Tibial nerve (tissue), 4 donors: ENCODE results near the gene OTUD7B. TPM values are rescaled to one million over a fixed set of nuclear protein-coding genes. Genes with fewer than 3 reads are reported as not detected.

ENCODE experiments used
- DNase-seq, 2 donors: peaks; one replicate each; pipeline ENCODE4 v3.0.0-alpha.2; 2019; ENCODE audit warnings: low spot score in 2 of 2
- H3K27ac ChIP-seq, 4 donors: fragments of 200-600 bp; sonication (generic) in 3 of 4; one replicate each; pipeline ENCODE4 v1.5.1; 2017 to 2019; ENCODE audit warnings: mild to moderate bottlenecking in 1 of 4
- H3K27me3 ChIP-seq, 2 donors: fragments of 200-600 bp; sonication (generic) in 1 of 2; one replicate each; pipeline versions ENCODE4 v1.5.1 to v1.6.0; 2017 to 2019
- H3K36me3 ChIP-seq, 3 donors: fragments of 200-600 bp; sonication (generic); one replicate each; pipeline ENCODE4 v1.5.1; 2018 to 2019
- H3K4me1 ChIP-seq, 4 donors: fragments of 200-600 bp; sonication (generic) in 3 of 4; one replicate each; pipeline ENCODE4 v1.5.1; 2017 to 2019
- H3K4me3 ChIP-seq, 4 donors: fragments of 200-600 bp; sonication (generic) in 3 of 4; one replicate each; pipeline ENCODE4 v1.5.1; 2017 to 2019; ENCODE audit warnings: mild to moderate bottlenecking in 1 of 4, moderate library complexity in 1 of 4
- H3K9me3 ChIP-seq, 4 donors: fragments of 200-600 bp; sonication (generic) in 3 of 4; one replicate each; pipeline ENCODE4 v1.5.1; 2017 to 2019
- CTCF ChIP-seq, 5 experiments: fragments of 200-600 bp in 3 of 5; fragments of 450-650 bp in 2 of 5; sonication (generic) in 3 of 5; IDR thresholded peaks; one replicate each; pipeline ENCODE4 v1.5.1; 2016 to 2019; ENCODE audit warnings: antibody characterized with exemption in 5 of 5, mild to moderate bottlenecking in 3 of 5, moderate library complexity in 2 of 5
- EP300 ChIP-seq, 2 donors: sonication (generic); formaldehyde crosslinking; IDR thresholded peaks; one replicate each; pipeline ENCODE4 v1.6.1; 2017; ENCODE audit warnings: antibody characterized with exemption in 2 of 2, mild to moderate bottlenecking in 1 of 2
- POLR2A ChIP-seq, 2 donors: fragments of 450-650 bp; IDR thresholded peaks; one replicate each; pipeline ENCODE4 v1.6.1; 2017; ENCODE audit warnings: antibody characterized with exemption in 2 of 2, mild to moderate bottlenecking in 2 of 2, moderate library complexity in 2 of 2
- WGBS, 2 donors: methylation state at CpG; one replicate each; pipeline ENCODE4 v1.1.5; 2018; 5-methylcytosine and 5-hydroxymethylcytosine counted together
- total RNA-seq, 4 donors: library from RNA; depleted of rRNA; stranded (reverse); fragments of >200 nt; gene quantifications; one replicate each; pipeline ENCODE4 v1.1.0, GENCODE V29; 2016

OTUD7B gene
- total RNA-seq, 4 donors from 2014 or later: 54.3 to 84.6 (median 80.1) TPM

DNA sequence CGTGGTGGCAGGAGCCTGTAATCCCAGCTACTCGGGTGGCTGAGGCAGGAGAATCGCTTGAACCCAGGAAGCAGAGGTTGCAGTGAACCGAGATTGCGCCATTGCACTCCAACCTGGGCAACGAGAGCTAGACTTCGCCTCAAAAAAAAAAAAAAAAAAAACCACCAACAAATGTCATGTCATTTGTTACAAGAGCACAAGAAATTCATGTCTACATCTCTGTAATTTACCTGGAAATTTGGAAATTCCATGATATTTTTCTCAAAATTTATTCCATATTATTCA, 40.5 kb upstream of the OTUD7B start:
- H3K27me3 ChIP-seq: no peaks in the 10 kb centered on the region
- WGBS, 2 donors: 58 to 59% methylated on average over 7 of the region's 7 CpGs
- H3K4me3 ChIP-seq: no peak overlapping the region
- H3K27ac ChIP-seq: no peak overlapping the region
- no peak for DNase-seq
- peaks cover 0 to 12% (median 0%) of the 10 kb centered on the region in 4 donors for H3K4me1 ChIP-seq
- H3K36me3 ChIP-seq: peaks cover 0 to 10% (median 0%) of the 10 kb centered on the region in 3 donors
- no peaks in the 10 kb centered on the region for H3K9me3 ChIP-seq
- TF ChIP-seq POLR2A (IDR thresholded peaks at IDR 0.05): no peak
- no peak for TF ChIP-seq EP300 (IDR thresholded peaks at IDR 0.05)
- TF ChIP-seq CTCF (IDR thresholded peaks at IDR 0.05): no peak

- Histone ChIP-seq H3K4me1 (peaks cover 0 to 12% (median 0%) of the 10 kb centered on the region in 4 donors), H3K9me3 (no peaks in the 10 kb centered on the region), H3K27ac (peak overlapping the region in 1 of 4 donors; percentile 17), H3K4me3 (no peak overlapping the region), H3K27me3 (no peaks in the 10 kb centered on the region), H3K36me3 (peaks cover 0 to 10% (median 0%) of the 10 kb centered on the region in 3 donors)
- TF ChIP-seq EP300 (IDR thresholded peaks at IDR 0.05) (no peak), CTCF (IDR thresholded peaks at IDR 0.05) (no peak), POLR2A (IDR thresholded peaks at IDR 0.05) (no peak)
- 69 to 77% methylated on average over 2 of the region's 2 CpGs for WGBS, 2 donors
- no peak for DNase-seq
Measured at GRCh38 chr1:150049926-150050325, 39.4 kb upstream of the OTUD7B start.

GRCh38 chr1:150034336-150034735, 23.8 kb upstream of the OTUD7B start:
- Histone ChIP-seq H3K4me3 (no peak overlapping the region), H3K36me3 (no peaks in the 10 kb centered on the region), H3K4me1 (no peaks in the 10 kb centered on the region), H3K9me3 (no peaks in the 10 kb centered on the region), H3K27me3 (no peaks in the 10 kb centered on the region), H3K27ac (no peak overlapping the region)
- no peak for DNase-seq
- TF ChIP-seq CTCF (IDR thresholded peaks at IDR 0.05): no peak
- TF ChIP-seq POLR2A (IDR thresholded peaks at IDR 0.05): no peak
- TF ChIP-seq EP300 (IDR thresholded peaks at IDR 0.05): no peak

- H3K27me3 ChIP-seq: no peaks in the 10 kb centered on the region
- H3K4me3 ChIP-seq: no peak overlapping the region
- no peaks in the 10 kb centered on the region for H3K36me3 ChIP-seq
- H3K27ac ChIP-seq: no peak overlapping the region
- DNase-seq: no peak
- no peaks in the 10 kb centered on the region for H3K9me3 ChIP-seq
- TF ChIP-seq POLR2A (IDR thresholded peaks at IDR 0.05) (no peak), CTCF (IDR thresholded peaks at IDR 0.05) (no peak), EP300 (IDR thresholded peaks at IDR 0.05) (no peak)
- H3K4me1 ChIP-seq: no peaks in the 10 kb centered on the region
- 96 to 100% methylated on average over 1 of the region's 1 CpG for WGBS, 2 donors
Measured at GRCh38 chr1:150028322-150028721, 17.8 kb upstream of the OTUD7B start.

DNA sequence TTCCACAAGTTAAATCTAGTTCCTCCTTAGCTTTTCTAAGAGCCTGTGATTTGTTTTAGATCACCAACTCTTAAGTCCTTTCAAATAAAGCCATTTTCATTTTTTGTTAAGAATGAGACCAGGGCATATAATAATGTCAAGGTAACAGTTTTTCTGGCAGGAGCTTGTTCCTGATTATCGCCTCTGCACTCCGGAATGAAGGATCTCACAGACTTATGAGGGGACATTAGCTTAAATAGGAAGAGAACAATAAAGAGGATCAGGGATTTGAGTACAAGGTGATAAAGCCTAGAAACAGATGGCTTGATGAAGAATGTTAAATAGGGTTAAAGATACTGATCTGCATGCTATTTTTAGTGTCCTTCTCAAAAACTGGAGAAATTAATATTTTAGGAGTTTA, 13.6 kb upstream of the OTUD7B start:
- no peak for DNase-seq
- Histone ChIP-seq H3K4me1 (peaks cover 0 to 17% (median 0%) of the 10 kb centered on the region in 4 donors), H3K27me3 (no peaks in the 10 kb centered on the region), H3K9me3 (no peaks in the 10 kb centered on the region), H3K36me3 (no peaks in the 10 kb centered on the region), H3K27ac (no peak overlapping the region), H3K4me3 (no peak overlapping the region)
- TF ChIP-seq CTCF (IDR thresholded peaks at IDR 0.05): no peak
- TF ChIP-seq POLR2A (IDR thresholded peaks at IDR 0.05): no peak
- TF ChIP-seq EP300 (IDR thresholded peaks at IDR 0.05): no peak
- 88 to 91% methylated on average over 2 of the region's 2 CpGs for WGBS, 2 donors
